ENCODE results near the gene LCE2B. TPM values are rescaled to one million over a fixed set of nuclear protein-coding genes. Genes with fewer than 3 reads are reported as not detected.
"Not testable (repeated sequence)": the region's sequence is repeated elsewhere in the genome, so short reads cannot be mapped to it uniquely, and the experiment has no call there.

The LCE2B gene
- total and polyA plus RNA-seq, 2 donors (not counting 3 experiments of a cell fraction or from before 2014, with no cell fraction given): not detected

- H3K9me1 ChIP-seq (replicated peaks; ENCODE audit: control insufficient read depth, extremely low read depth, insufficient read depth, low read length); H2AFZ ChIP-seq (ENCODE audit: low read depth, low read length); H3K79me2 ChIP-seq (ENCODE audit: control insufficient read depth, insufficient read depth, low read length); H3K27me3 ChIP-seq (ENCODE audit: control insufficient read depth in 2 of 2, insufficient read depth in 2 of 2, low read length in 2 of 2); dilution Hi-C loops (cut with MboI; ENCODE audit: extremely low pct_ligation_motif_present, low sequenced_read_pairs); H3K9me3 ChIP-seq (replicated peaks; ENCODE audit: control insufficient read depth, insufficient read depth, low read length); H3K36me3 ChIP-seq (ENCODE audit: control insufficient read depth in 2 of 2, extremely low read depth in 1 of 2, insufficient read depth in 2 of 2, low read length in 2 of 2); H3K4me3 ChIP-seq (replicated peaks in 1 of 3; ENCODE audit: insufficient read depth in 1 of 3, low read depth in 1 of 3, low read length in 3 of 3); FAIRE-seq; BruUV-seq (replicated peaks); H3K4me2 ChIP-seq (ENCODE audit: insufficient read depth, low read length); intact Hi-C loops (cut with micrococcal nuclease); H3K9ac ChIP-seq (replicated peaks; ENCODE audit: extremely low read depth, insufficient read depth, low read length); H4K20me1 ChIP-seq (replicated peaks; ENCODE audit: control insufficient read depth, extremely low read depth, insufficient read depth, low read length); H3K27ac ChIP-seq (ENCODE audit: insufficient read depth, low read depth, low read length); POLR2A ChIA-PET; CTCF ChIA-PET; DNase-seq (ENCODE audit: low read depth, low spot score); H3K4me1 ChIP-seq (ENCODE audit: control insufficient read depth, extremely low read depth, insufficient read depth, low read length): not testable (repeated sequence)
Measured at GRCh38 chr1:152666171-152666570, 19.8 kb upstream of the LCE2B start.

GRCh38 chr1:152667648-152668047 lies 18.3 kb upstream of the LCE2B start:
- Histone ChIP-seq H3K27ac (ENCODE audit: insufficient read depth, low read depth, low read length) (no peak overlapping the region), H3K9me1 (replicated peaks; ENCODE audit: control insufficient read depth, extremely low read depth, insufficient read depth, low read length) (no peaks in the 10 kb centered on the region), H3K4me2 (ENCODE audit: insufficient read depth, low read length) (no peak overlapping the region), H3K4me3 (replicated peaks in 1 of 3; ENCODE audit: insufficient read depth in 1 of 3, low read depth in 1 of 3, low read length in 3 of 3) (no peak overlapping the region), H2AFZ (ENCODE audit: low read depth, low read length) (no peak overlapping the region), H3K4me1 (ENCODE audit: control insufficient read depth, extremely low read depth, insufficient read depth, low read length) (no peaks in the 10 kb centered on the region), H3K9me3 (replicated peaks; ENCODE audit: control insufficient read depth, insufficient read depth, low read length) (no peaks in the 10 kb centered on the region), H4K20me1 (replicated peaks; ENCODE audit: control insufficient read depth, extremely low read depth, insufficient read depth, low read length) (no peaks in the 10 kb centered on the region), H3K36me3 (ENCODE audit: control insufficient read depth in 2 of 2, extremely low read depth in 1 of 2, insufficient read depth in 2 of 2, low read length in 2 of 2) (no peaks in the 10 kb centered on the region), H3K27me3 (ENCODE audit: control insufficient read depth in 2 of 2, insufficient read depth in 2 of 2, low read length in 2 of 2) (no peaks in the 10 kb centered on the region), H3K79me2 (ENCODE audit: control insufficient read depth, insufficient read depth, low read length) (no peaks in the 10 kb centered on the region), H3K9ac (replicated peaks; ENCODE audit: extremely low read depth, insufficient read depth, low read length) (no peak overlapping the region)
- dilution Hi-C loops (cut with MboI; ENCODE audit: extremely low pct_ligation_motif_present, low sequenced_read_pairs): no loop called here
- DNase-seq (ENCODE audit: low read depth, low spot score) (no peak), FAIRE-seq (no peak)
- POLR2A ChIA-PET: no interaction called here
- TF ChIP-seq MYC (IDR thresholded peaks at IDR 0.05; ENCODE audit: low read depth, low read length): no peak
- no peak for TF ChIP-seq JUN (IDR thresholded peaks at IDR 0.05; ENCODE audit: borderline replicate concordance, insufficient read depth, insufficient read length, low read depth)
- TF ChIP-seq POLR2A (IDR thresholded peaks at IDR 0.05; ENCODE audit: low read depth, low read length): no peak
- TF ChIP-seq, protein P1, sequence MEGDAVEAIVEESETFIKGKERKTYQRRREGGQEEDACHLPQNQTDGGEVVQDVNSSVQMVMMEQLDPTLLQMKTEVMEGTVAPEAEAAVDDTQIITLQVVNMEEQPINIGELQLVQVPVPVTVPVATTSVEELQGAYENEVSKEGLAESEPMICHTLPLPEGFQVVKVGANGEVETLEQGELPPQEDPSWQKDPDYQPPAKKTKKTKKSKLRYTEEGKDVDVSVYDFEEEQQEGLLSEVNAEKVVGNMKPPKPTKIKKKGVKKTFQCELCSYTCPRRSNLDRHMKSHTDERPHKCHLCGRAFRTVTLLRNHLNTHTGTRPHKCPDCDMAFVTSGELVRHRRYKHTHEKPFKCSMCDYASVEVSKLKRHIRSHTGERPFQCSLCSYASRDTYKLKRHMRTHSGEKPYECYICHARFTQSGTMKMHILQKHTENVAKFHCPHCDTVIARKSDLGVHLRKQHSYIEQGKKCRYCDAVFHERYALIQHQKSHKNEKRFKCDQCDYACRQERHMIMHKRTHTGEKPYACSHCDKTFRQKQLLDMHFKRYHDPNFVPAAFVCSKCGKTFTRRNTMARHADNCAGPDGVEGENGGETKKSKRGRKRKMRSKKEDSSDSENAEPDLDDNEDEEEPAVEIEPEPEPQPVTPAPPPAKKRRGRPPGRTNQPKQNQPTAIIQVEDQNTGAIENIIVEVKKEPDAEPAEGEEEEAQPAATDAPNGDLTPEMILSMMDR (IDR thresholded peaks at IDR 0.05; ENCODE audit: extremely low read depth in 1 of 2, insufficient read depth in 1 of 2, low read depth in 1 of 2, low read length in 2 of 2): no peak
- no peak for TF ChIP-seq POLR2AphosphoS5 (IDR thresholded peaks at IDR 0.05; ENCODE audit: insufficient read depth, low read depth, low read length)
- no peak for TF ChIP-seq GATA2 (IDR thresholded peaks at IDR 0.05; ENCODE audit: insufficient read depth, insufficient read length, low read depth, low read length)
- no peak for TF ChIP-seq MAX (IDR thresholded peaks at IDR 0.05; ENCODE audit: insufficient read depth, insufficient read length)
- TF ChIP-seq EZH2 (IDR thresholded peaks at IDR 0.05; ENCODE audit: borderline replicate concordance, low read depth, low read length, severe bottlenecking): no peak
- no peak for TF ChIP-seq FOS (IDR thresholded peaks at IDR 0.05; ENCODE audit: borderline replicate concordance, insufficient read depth, low read length)
- intact Hi-C loops (cut with micrococcal nuclease): no loop called here
- BruUV-seq (replicated peaks): no TSS peak
- CTCF ChIA-PET: no interaction called here

Measured in endothelial cell of umbilical vein (primary cell).